HepG2 (cell line): ENCODE measurements around the gene ZNF770. TPM values are rescaled to one million over a fixed set of nuclear protein-coding genes. Genes with fewer than 3 reads are reported as not detected.

Experiments
- ATAC-seq: fragments of 200-7000 bp; cut with Tn5 transposase; 3 replicates; pipeline ENCODE4 v1.9.1; 2020; ENCODE audit warnings: mild to moderate bottlenecking, moderate library complexity
- BruUV-seq: library from RNA; stranded (reverse); fragments of 400-500 nt; replicated peaks from 2 replicates; lab custom pipeline; 2021; lab: Mats Ljungman, UMichigan
- CTCF ChIA-PET: fragments of 300-600 bp; formaldehyde crosslinking; extraction: SDS; loops from one replicate; lab custom pipeline; 2021; ENCODE audit warnings: low total read pairs, inconsistent platforms, low intra/inter-chr PET ratio; lab: Yijun Ruan, JAX
- POLR2A ChIA-PET: fragments of 350-600 bp; sonication (Branson Sonifier 250); formaldehyde crosslinking; loops from one replicate; lab custom pipeline; 2020; ENCODE audit warnings: antibody characterized with exemption, inconsistent platforms; lab: Yijun Ruan, JAX
- DNase-seq: peaks from one replicate; pipeline ENCODE4 v3.0.0-alpha.2; 2015; ENCODE audit warnings: low spot score
- FAIRE-seq: peaks from 3 replicates; lab custom pipeline; 2011; peaks lifted over from hg19 to GRCh38; lab: Jason Lieb, UNC
- H2AFZ ChIP-seq: one replicate; pipeline ENCODE4 v1.6.1; 2011; ENCODE audit warnings: low read length, inconsistent platforms
- H3K27ac ChIP-seq: fragments of 300-600 bp; 3 replicates; pipeline ENCODE4 v1.8.0; 2011; ENCODE audit warnings: mixed run types, mild to moderate bottlenecking, mixed read lengths, low read length, inconsistent platforms; ENCODE audit not compliant: insufficient read depth; ENCODE audit errors: extremely low read length
- H3K27me3 ChIP-seq, 2 experiments: fragments of 200-600 bp in 1 of 2; 2 replicates in 1 of 2; 3 replicates in 1 of 2; pipeline versions ENCODE4 v1.6.0 to v1.8.0; 2011; ENCODE audit warnings: low read length in 2 of 2, mild to moderate bottlenecking in 2 of 2, moderate library complexity in 2 of 2, inconsistent platforms in 1 of 2; ENCODE audit not compliant: insufficient read depth in 2 of 2, control insufficient read depth in 1 of 2
- H3K36me3 ChIP-seq, 2 experiments: fragments of 200-600 bp in 1 of 2; replicated peaks in 1 of 2; 2 replicates in 1 of 2; 3 replicates in 1 of 2; pipeline versions ENCODE4 v1.5.1 to v1.8.0; 2011; ENCODE audit warnings: low read length in 2 of 2, inconsistent platforms in 1 of 2; ENCODE audit not compliant: insufficient read depth in 2 of 2, control insufficient read depth in 1 of 2
- H3K4me1 ChIP-seq: 2 replicates; pipeline ENCODE4 v1.5.1; 2012; ENCODE audit warnings: low read length, inconsistent platforms; ENCODE audit not compliant: insufficient read depth
- H3K4me2 ChIP-seq: 2 replicates; pipeline ENCODE4 v1.6.0; 2011; ENCODE audit warnings: low read depth, low read length, inconsistent platforms
- H3K4me3 ChIP-seq, 3 experiments: fragments of 200-600 bp in 1 of 3; sonication (generic), shearing (Covaris generic) in 1 of 3; replicated peaks in 1 of 3; 2 replicates each; pipeline ENCODE4 v1.5.1; 2011 to 2016; ENCODE audit warnings: low read length in 3 of 3, inconsistent platforms in 2 of 3, low read depth in 2 of 3, mild to moderate bottlenecking in 2 of 3, control low read depth in 1 of 3, mixed read lengths in 1 of 3; ENCODE audit not compliant: insufficient read depth in 1 of 3
- H3K79me2 ChIP-seq: one replicate; pipeline ENCODE4 v1.6.1; 2011; ENCODE audit warnings: low read length, inconsistent platforms; ENCODE audit not compliant: insufficient read depth
- H3K9ac ChIP-seq: 2 replicates; pipeline ENCODE4 v1.6.0; 2011; ENCODE audit warnings: mild to moderate bottlenecking, low read depth, low read length, inconsistent platforms; ENCODE audit not compliant: insufficient read depth
- H3K9me3 ChIP-seq: 2 replicates; pipeline ENCODE4 v1.5.1; 2012; ENCODE audit warnings: mild to moderate bottlenecking, low read length
- H4K20me1 ChIP-seq: 2 replicates; pipeline ENCODE4 v1.6.0; 2011; ENCODE audit warnings: inconsistent platforms, mild to moderate bottlenecking, low read length, moderate library complexity; ENCODE audit not compliant: insufficient read depth
- ATF2 ChIP-seq: sonication (generic); formaldehyde crosslinking; IDR thresholded peaks from 2 replicates; pipeline ENCODE4 v1.4.0; 2020; ENCODE audit warnings: missing genetic modification reagents
- ATRX ChIP-seq: sonication (generic); formaldehyde crosslinking; IDR thresholded peaks from 2 replicates; pipeline ENCODE4 v1.4.0; 2020; ENCODE audit warnings: missing genetic modification reagents, borderline replicate concordance
- PREB ChIP-seq: sonication (generic); formaldehyde crosslinking; IDR thresholded peaks from 2 replicates; pipeline ENCODE4 v1.4.0; 2020; ENCODE audit warnings: missing genetic modification reagents
- SALL2 ChIP-seq: sonication (generic); formaldehyde crosslinking; IDR thresholded peaks from 2 replicates; pipeline ENCODE4 v1.8.1; 2023; ENCODE audit warnings: mild to moderate bottlenecking, missing genetic modification reagents, inconsistent platforms
- SKIL ChIP-seq: sonication (generic); formaldehyde crosslinking; IDR thresholded peaks from 2 replicates; pipeline ENCODE4 v1.8.0; 2022; ENCODE audit warnings: missing genetic modification reagents, mild to moderate bottlenecking, moderate library complexity, borderline replicate concordance
- THRA ChIP-seq: sonication (generic); formaldehyde crosslinking; IDR thresholded peaks from 2 replicates; pipeline ENCODE4 v1.4.0; 2020; ENCODE audit warnings: missing genetic modification reagents, borderline replicate concordance
- ZNF205 ChIP-seq: IDR thresholded peaks from 2 replicates; pipeline ENCODE4 v1.6.1; 2018; ENCODE audit warnings: missing biosample characterization, missing genetic modification reagents
- ZNF563 ChIP-seq: sonication (generic); formaldehyde crosslinking; IDR thresholded peaks from 2 replicates; pipeline ENCODE4 v1.8.0; 2022; ENCODE audit warnings: mild to moderate bottlenecking, moderate library complexity, missing genetic modification reagents
- in situ Hi-C: cut with HindIII; loops from 2 replicates; pipeline ENCODE4 v1.10.0; 2017; ENCODE audit warnings: low pct_unique_long_range_greater_than_20kb; ENCODE audit not compliant: extremely low pct_ligation_motif_present
- intact Hi-C: fragments of 100-400 bp; cut with micrococcal nuclease; formaldehyde crosslinking; loops from one replicate; pipeline ENCODE4 v1.10.0; 2022; ENCODE audit not compliant: unreplicated experiment
- polyA plus RNA-seq, 8 experiments: library from polyadenylated mRNA; depleted of rRNA in 3 of 8; stranded (reverse) in 7 of 8; unstranded in 1 of 8; fragments of >200 nt; fragmentation: Illumina TruSeq in 4 of 8; extraction: Trizol in 4 of 8; gene quantifications; 2 replicates each; pipeline versions ENCODE4 v1.2.1 to v1.2.3, GENCODE V29; 2011 to 2016; ENCODE audit warnings: low read depth in 4 of 8, missing spikeins in 1 of 8, mixed read lengths in 1 of 8; ENCODE audit not compliant: insufficient read depth in 1 of 8
- total RNA-seq, 5 experiments: library from RNA; depleted of rRNA; stranded (reverse); fragments of >200 nt; fragmentation: Illumina TruSeq; extraction: Trizol; gene quantifications; 2 replicates each; pipeline ENCODE4 v1.2.3, GENCODE V29; 2016; ENCODE audit warnings: low read depth in 1 of 5

ZNF770 gene
- total and polyA plus RNA-seq, 2 of the 13 experiments (the other 11 are each of a cell fraction or from before 2014, with no cell fraction given) = 15.5 to 33.1 TPM

- CTCF ChIA-PET = no interaction called here
These were observed 26.2 kb upstream of the ZNF770 start for GRCh38 chr15:35014241-35014640.

More at GRCh38 chr15:35014241-35014640, 26.2 kb upstream of the ZNF770 start:
- Histone ChIP-seq H3K4me3 (no peak overlapping the region), H3K79me2 (no peaks in the 10 kb centered on the region), H2AFZ (no peak overlapping the region), H3K27me3 (no peaks in the 10 kb centered on the region; a peak in 1 of 5 replicates), H3K4me1 (no peaks in the 10 kb centered on the region), H4K20me1 (no peaks in the 10 kb centered on the region), H3K9ac (no peak overlapping the region), H3K27ac (no peak overlapping the region), H3K36me3 (no peaks in the 10 kb centered on the region), H3K4me2 (no peak overlapping the region), H3K9me3 (no peaks in the 10 kb centered on the region)
- intact Hi-C loops (no loop called here), in situ Hi-C loops (no loop called here)
- no peak for FAIRE-seq
- no peak for DNase-seq
- no peak for TF ChIP-seq ZNF205 (CRISPR knock-in tag)
- no peak for TF ChIP-seq THRA
- no peak for TF ChIP-seq ZNF563 (CRISPR knock-in tag)
- TF ChIP-seq SKIL (CRISPR knock-in tag) = no peak
- no peak for TF ChIP-seq ATF2 (CRISPR knock-in tag)
- TF ChIP-seq ATRX (CRISPR knock-in tag) = no peak
- TF ChIP-seq PREB (CRISPR knock-in tag) = no peak
- TF ChIP-seq SALL2 = no peak
- POLR2A ChIA-PET = no interaction called here
- ATAC-seq = no peak
- no TSS peak for BruUV-seq
